GM13976 (cell line): ENCODE results near the gene UBR4.
A peak's percentile ranks its signal among the peaks of the same experiment; 100 is the strongest.

Source experiments
- DNase-seq: peaks from one replicate; pipeline ENCODE4 v3.0.0; 2012; ENCODE audit warnings: low spot score
- CTCF ChIP-seq: IDR thresholded peaks from 2 replicates; pipeline ENCODE4 v1.5.1; 2012; ENCODE audit warnings: borderline replicate concordance, mild to moderate bottlenecking; ENCODE audit not compliant: insufficient read depth; ENCODE audit errors: extremely low read depth, missing control alignments, control extremely low read depth
- in situ Hi-C: fragments of 300-500 bp; cut with MboI; formaldehyde crosslinking; loops from one replicate; pipeline ENCODE4 v1.12.0; 2022; ENCODE audit warnings: low sequenced_read_pairs, mixed read lengths, inconsistent platforms; ENCODE audit not compliant: unreplicated experiment

UBR4 gene

GRCh38 chr1:19124273-19124672 is 85.8 kb downstream of the UBR4 start:
- DNase-seq: peak; percentile 52
- in situ Hi-C loops: no loop called here
- TF ChIP-seq CTCF: no peak

- DNase-seq: no peak
- in situ Hi-C loops: no loop called here
- TF ChIP-seq CTCF: no peak
These were observed 86.2 kb downstream of the UBR4 start for GRCh38 chr1:19123837-19124236.

DNA sequence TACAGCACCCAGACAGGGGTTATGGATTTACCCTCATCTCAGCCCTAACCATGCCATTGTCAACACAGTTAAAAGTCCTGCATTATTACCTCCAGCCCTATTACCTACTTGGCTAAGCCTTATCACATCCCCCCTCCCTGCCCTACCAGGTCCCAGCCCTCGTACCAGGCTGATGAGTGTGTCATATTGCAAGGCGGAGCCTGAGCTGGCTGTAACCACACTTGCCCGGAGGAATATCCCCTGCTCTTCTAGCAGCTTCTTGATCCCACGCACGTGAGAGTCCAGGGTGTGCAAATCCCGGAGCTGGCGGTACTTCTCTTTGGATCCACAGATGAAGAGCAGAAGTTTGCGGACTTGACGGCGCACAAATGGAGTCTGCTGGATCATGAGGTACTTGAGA is 87.4 kb downstream of the UBR4 start:
- DNase-seq: no peak
- TF ChIP-seq CTCF: no peak
- in situ Hi-C loops: no loop called here

- in situ Hi-C loops: no loop called here
- TF ChIP-seq CTCF: no peak
- DNase-seq: no peak
These were observed 88.9 kb downstream of the UBR4 start for GRCh38 chr1:19121192-19121591.

- in situ Hi-C loops: no loop called here
- TF ChIP-seq CTCF: no peak
- no peak for DNase-seq
These were observed 90.0 kb downstream of the UBR4 start for GRCh38 chr1:19120070-19120469.

DNA sequence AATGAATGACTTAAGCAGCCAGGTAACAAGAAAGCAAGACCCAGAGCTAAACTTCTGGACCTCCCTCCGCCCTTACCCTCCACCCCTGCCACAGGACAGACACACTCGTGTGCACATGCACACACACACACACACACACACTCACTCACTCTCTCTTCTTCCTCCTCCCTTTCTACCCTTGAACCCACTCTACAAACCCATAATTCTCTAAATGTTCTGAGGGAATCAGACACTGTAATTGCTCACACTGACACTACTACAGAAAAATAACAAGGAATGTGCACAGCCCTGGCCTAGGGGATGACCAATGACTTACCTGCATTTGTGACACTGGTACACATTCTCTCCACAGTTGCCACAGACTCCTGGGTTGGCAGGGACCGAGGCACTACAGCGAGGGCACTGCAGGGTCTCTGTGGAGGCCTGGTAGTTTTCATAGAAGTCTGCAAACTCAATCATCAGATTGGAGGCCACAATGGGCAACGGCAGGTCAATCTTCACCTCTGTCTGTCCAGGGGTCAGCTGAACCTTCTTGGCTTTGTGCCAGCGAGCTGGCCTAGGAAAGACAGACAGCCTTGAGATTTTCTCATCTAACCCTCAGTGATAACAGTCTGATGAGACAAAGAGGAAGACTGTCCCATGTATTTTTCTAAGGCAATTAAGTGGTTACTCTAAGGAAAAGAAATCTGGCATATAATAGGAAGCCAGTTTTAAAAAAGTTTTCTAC is 94.8 kb downstream of the UBR4 start:
- in situ Hi-C loops: no loop called here

More for the DNA sequence above, 94.8 kb downstream of the UBR4 start:
- DNase-seq: no peak
- TF ChIP-seq CTCF: no peak
